ENCODE results near the gene CADPS. TPM values are rescaled to one million over a fixed set of nuclear protein-coding genes. Genes with fewer than 3 reads are reported as not detected.

CADPS gene
- total and polyA plus RNA-seq, 7 donors: 1.6 to 12.5 (median 6.2) TPM; not detected in 1

- intact Hi-C loops (cut with DNase I): no loop called here
- WGBS, 2 donors: 70 to 71% methylated on average over 7 of the region's 7 CpGs
- no peak for DNase-seq
Observed at GRCh38 chr3:62771331-62772072, 103.7 kb downstream of the CADPS start.

GRCh38 chr3:62768896-62769295, 106.3 kb downstream of the CADPS start:
- intact Hi-C loops (cut with DNase I): no loop called here

More at GRCh38 chr3:62771331-62772072, 103.7 kb downstream of the CADPS start:
- Histone ChIP-seq H3K27me3 (no peaks in the 10 kb centered on the region), H3K4me1 (peaks cover 0 to 8% (median 0%) of the 10 kb centered on the region in 4 donors), H3K36me3 (no peaks in the 10 kb centered on the region), H3K9me3 (no peaks in the 10 kb centered on the region), H3K27ac (no peak overlapping the region), H3K4me3 (no peak overlapping the region)
- no peak for TF ChIP-seq EP300 (IDR thresholded peaks at IDR 0.05)
- no peak for TF ChIP-seq POLR2A (IDR thresholded peaks at IDR 0.05)
- TF ChIP-seq CTCF (IDR thresholded peaks at IDR 0.05): no peak
- TF ChIP-seq POLR2AphosphoS5 (IDR thresholded peaks at IDR 0.05): no peak

GRCh38 chr3:62761711-62762110, 113.5 kb downstream of the CADPS start:
- DNase-seq: no peak
- intact Hi-C loops (cut with DNase I): no loop called here

More at GRCh38 chr3:62768896-62769295, 106.3 kb downstream of the CADPS start:
- H3K27me3 ChIP-seq: no peaks in the 10 kb centered on the region
- no peak overlapping the region for H3K27ac ChIP-seq
- H3K4me3 ChIP-seq: no peak overlapping the region
- H3K36me3 ChIP-seq: no peaks in the 10 kb centered on the region
- H3K4me1 ChIP-seq: peaks cover 0 to under 1% (median 0%) of the 10 kb centered on the region in 4 donors
- no peak for TF ChIP-seq EP300 (IDR thresholded peaks at IDR 0.05)
- TF ChIP-seq POLR2A (IDR thresholded peaks at IDR 0.05): no peak
- no peak for TF ChIP-seq CTCF (IDR thresholded peaks at IDR 0.05)
- no peak for TF ChIP-seq POLR2AphosphoS5 (IDR thresholded peaks at IDR 0.05)
- WGBS, 2 donors: 45 to 66% methylated on average over 2 of the region's 2 CpGs
- DNase-seq: no peak
- no peaks in the 10 kb centered on the region for H3K9me3 ChIP-seq

GRCh38 chr3:62761311-62761710, 113.9 kb downstream of the CADPS start:
- H3K27me3 ChIP-seq: no peaks in the 10 kb centered on the region
- no peaks in the 10 kb centered on the region for H3K4me1 ChIP-seq
- no peaks in the 10 kb centered on the region for H3K36me3 ChIP-seq
- no peak overlapping the region for H3K27ac ChIP-seq
- intact Hi-C loops (cut with DNase I): no loop called here
- H3K9me3 ChIP-seq: no peaks in the 10 kb centered on the region
- DNase-seq: no peak
- no peak overlapping the region for H3K4me3 ChIP-seq
- TF ChIP-seq EP300 (IDR thresholded peaks at IDR 0.05) (no peak), CTCF (IDR thresholded peaks at IDR 0.05) (no peak), POLR2AphosphoS5 (IDR thresholded peaks at IDR 0.05) (no peak), POLR2A (IDR thresholded peaks at IDR 0.05) (no peak)

More at GRCh38 chr3:62761711-62762110, 113.5 kb downstream of the CADPS start:
- TF ChIP-seq CTCF (IDR thresholded peaks at IDR 0.05) (no peak), POLR2A (IDR thresholded peaks at IDR 0.05) (no peak), POLR2AphosphoS5 (IDR thresholded peaks at IDR 0.05) (no peak), EP300 (IDR thresholded peaks at IDR 0.05) (no peak)
- H3K27me3 ChIP-seq: no peaks in the 10 kb centered on the region
- no peaks in the 10 kb centered on the region for H3K9me3 ChIP-seq
- H3K4me1 ChIP-seq: no peaks in the 10 kb centered on the region
- H3K27ac ChIP-seq: no peak overlapping the region
- H3K4me3 ChIP-seq: no peak overlapping the region
- WGBS, 2 donors: 81 to 87% methylated on average over 1 of the region's 1 CpG
- H3K36me3 ChIP-seq: no peaks in the 10 kb centered on the region

All from sigmoid colon (tissue), 7 donors.